Measurements from ENCODE around the gene NPR1. TPM values are rescaled to one million over a fixed set of nuclear protein-coding genes. Genes with fewer than 3 reads are reported as not detected.
"Not testable (repeated sequence)": the region's sequence is repeated elsewhere in the genome, so short reads cannot be mapped to it uniquely, and the experiment has no call there.

Gene NPR1
- total and polyA plus RNA-seq, 10 donors = 0.83 to 5.1 (median 2.7) TPM

GRCh38 chr1:153635872-153636271, 42.6 kb upstream of the NPR1 start:
- Histone ChIP-seq H3K4me3 (peak overlapping the region in 7 of 8 donors; percentile 63 to 75 (median 70)), H3K9me3 (no peaks in the 10 kb centered on the region), H3K36me3 (peaks cover 8 to 60% (median 48%) of the 10 kb centered on the region in 6 donors), H3K27me3 (replicated peaks in 1 of 7) (no peaks in the 10 kb centered on the region), H3K4me1 (peaks cover 18 to 79% (median 54%) of the 10 kb centered on the region in 6 donors), H3K27ac (peak overlapping the region in 5 of 8 donors; percentile 98 to 100 (median 99))
- intact Hi-C loops (cut with DNase I; ENCODE audit: low total_unique reads) = no loop called here
- 85 to 91% (median 88%) methylated on average over 7 of the region's 7 CpGs for WGBS, 5 donors
- no peak for TF ChIP-seq POLR2A (IDR thresholded peaks at IDR 0.05)
- no peak for TF ChIP-seq POLR2AphosphoS5 (IDR thresholded peaks at IDR 0.05)
- no peak for TF ChIP-seq CTCF (IDR thresholded peaks at IDR 0.05 in 8 of 11, conservative IDR thresholded peaks at IDR 0.05 in 3 of 11)
- DNase-seq = no peak

- 89 to 97% (median 94%) methylated on average over 9 of the region's 9 CpGs for WGBS, 5 donors
- no peak for TF ChIP-seq POLR2AphosphoS5 (IDR thresholded peaks at IDR 0.05)
- no peak for TF ChIP-seq POLR2A (IDR thresholded peaks at IDR 0.05)
- TF ChIP-seq CTCF (IDR thresholded peaks at IDR 0.05 in 8 of 11, conservative IDR thresholded peaks at IDR 0.05 in 3 of 11) = no peak
- Histone ChIP-seq H3K4me1 (peaks cover 18 to 81% (median 55%) of the 10 kb centered on the region in 6 donors), H3K36me3 (peaks cover 8 to 64% (median 52%) of the 10 kb centered on the region in 6 donors), H3K4me3 (peak overlapping the region in 1 of 8 donors; percentile 75), H3K27ac (peak overlapping the region in 3 of 8 donors; percentile 98 to 100 (median 99)), H3K27me3 (replicated peaks in 1 of 7) (no peaks in the 10 kb centered on the region), H3K9me3 (no peaks in the 10 kb centered on the region)
- intact Hi-C loops (cut with DNase I; ENCODE audit: low total_unique reads) = no loop called here
- no peak for DNase-seq
These were observed 42.2 kb upstream of the NPR1 start for GRCh38 chr1:153636312-153636711.

- TF ChIP-seq CTCF (IDR thresholded peaks at IDR 0.05 in 8 of 11, conservative IDR thresholded peaks at IDR 0.05 in 3 of 11) (no peak), POLR2AphosphoS5 (IDR thresholded peaks at IDR 0.05) (no peak), POLR2A (IDR thresholded peaks at IDR 0.05) (no peak)
- no peak overlapping the region for H3K27ac ChIP-seq
- no peak overlapping the region for H3K4me3 ChIP-seq
- 85 to 94% (median 89%) methylated on average over 6 of the region's 6 CpGs for WGBS, 5 donors
- H3K27me3 ChIP-seq (replicated peaks in 1 of 7) = no peaks in the 10 kb centered on the region
- intact Hi-C loops (cut with DNase I; ENCODE audit: low total_unique reads) = no loop called here
- peaks cover 18 to 88% (median 48%) of the 10 kb centered on the region in 6 donors for H3K4me1 ChIP-seq
- peaks cover 8 to 84% (median 71%) of the 10 kb centered on the region in 6 donors for H3K36me3 ChIP-seq
- no peak for DNase-seq
- no peaks in the 10 kb centered on the region for H3K9me3 ChIP-seq
These were observed 40.2 kb upstream of the NPR1 start for GRCh38 chr1:153638261-153638660.

DNA sequence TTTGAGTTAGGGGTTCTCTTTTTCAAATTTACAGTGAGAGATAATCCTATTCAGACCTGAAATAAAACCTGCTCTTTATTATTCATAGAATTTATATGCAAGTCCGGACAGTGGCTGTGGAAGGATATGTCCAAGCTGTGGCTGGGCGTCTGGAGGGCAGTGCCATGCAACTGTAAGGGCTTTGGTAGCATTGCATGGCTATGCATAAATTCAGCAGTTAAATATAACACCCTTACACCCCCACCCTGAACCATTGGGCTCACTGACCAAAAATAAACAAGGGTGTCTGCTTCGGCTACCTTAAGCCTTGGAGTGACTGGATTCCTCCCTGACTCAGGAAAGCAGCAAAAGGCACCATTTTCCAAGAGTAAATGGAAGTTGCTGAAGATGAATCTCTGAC, 39.2 kb upstream of the NPR1 start:
- 83 to 96% (median 91%) methylated on average over 3 of the region's 3 CpGs for WGBS, 5 donors
- TF ChIP-seq CTCF (IDR thresholded peaks at IDR 0.05 in 8 of 11, conservative IDR thresholded peaks at IDR 0.05 in 3 of 11) (no peak), POLR2AphosphoS5 (IDR thresholded peaks at IDR 0.05) (no peak), POLR2A (IDR thresholded peaks at IDR 0.05) (no peak)
- Histone ChIP-seq H3K4me3 (no peak overlapping the region), H3K4me1 (peaks cover 18 to 93% (median 44%) of the 10 kb centered on the region in 6 donors), H3K27me3 (replicated peaks in 1 of 7) (no peaks in the 10 kb centered on the region), H3K27ac (no peak overlapping the region), H3K36me3 (peaks cover 8 to 94% (median 81%) of the 10 kb centered on the region in 6 donors), H3K9me3 (no peaks in the 10 kb centered on the region)
- no peak for DNase-seq
- intact Hi-C loops (cut with DNase I; ENCODE audit: low total_unique reads) = no loop called here

GRCh38 chr1:153640213-153640612, 38.3 kb upstream of the NPR1 start:
- H3K4me3 ChIP-seq; H3K9me3 ChIP-seq; DNase-seq; H3K27ac ChIP-seq; intact Hi-C loops (cut with DNase I; ENCODE audit: low total_unique reads); H3K27me3 ChIP-seq (replicated peaks in 1 of 7): not testable (repeated sequence)
- H3K4me1 ChIP-seq = peaks cover 18 to 93% (median 40%) of the 10 kb centered on the region in 6 donors
- peaks cover 8 to 100% (median 91%) of the 10 kb centered on the region in 6 donors for H3K36me3 ChIP-seq
- 95 to 98% (median 96%) methylated on average over 5 of the region's 5 CpGs for WGBS, 5 donors
